HG03521 (cell line): ENCODE results near the gene CPSF7.

ENCODE experiments used
- ATAC-seq: cut with Tn5 transposase; IDR thresholded peaks from one replicate; pipeline ENCODE4 v1.9.1; 2021; ENCODE audit warnings: mild to moderate bottlenecking, moderate library complexity; ENCODE audit not compliant: unreplicated experiment

Gene CPSF7

GRCh38 chr11:61357894-61358239 is 71.9 kb downstream of the CPSF7 start:
- no peak for ATAC-seq

GRCh38 chr11:61357233-61357893 is 72.4 kb downstream of the CPSF7 start:
- ATAC-seq, result peak; percentile 29

- no peak for ATAC-seq
Measured at GRCh38 chr11:61356706-61357105, 73.1 kb downstream of the CPSF7 start.

GRCh38 chr11:61354208-61354607 is 75.6 kb downstream of the CPSF7 start:
- no peak for ATAC-seq

GRCh38 chr11:61353131-61354067 is 76.4 kb downstream of the CPSF7 start:
- no peak for ATAC-seq
